PC-3 (cell line): ENCODE data around the gene TOB2. TPM values are rescaled to one million over a fixed set of nuclear protein-coding genes. Genes with fewer than 3 reads are reported as not detected.

ENCODE experiments used
- ATAC-seq: fragments of 200-7000 bp; cut with Tn5 transposase; 2 replicates; pipeline ENCODE4 v1.9.1; 2020; ENCODE audit warnings: mild to moderate bottlenecking, moderate library complexity
- BruUV-seq: library from RNA; stranded (reverse); fragments of 400-500 nt; replicated peaks from 2 replicates; lab custom pipeline; 2021; lab: Mats Ljungman, UMichigan
- CTCF ChIA-PET: fragments of 300-600 bp; sonication (Branson Sonifier 250); formaldehyde crosslinking; loops from one replicate; lab custom pipeline; 2022; ENCODE audit warnings: antibody characterized with exemption; lab: Charles Lee
- POLR2A ChIA-PET: fragments of 300-600 bp; sonication (Branson Sonifier 250); formaldehyde crosslinking; loops from one replicate; lab custom pipeline; 2022; ENCODE audit warnings: antibody characterized with exemption; ENCODE audit not compliant: unreplicated experiment; lab: Charles Lee
- DNase-seq: peaks from one replicate; pipeline ENCODE4 v3.0.0-alpha.2; 2015
- H2AFZ ChIP-seq: fragments of 300-600 bp; sonication (generic); 2 replicates; pipeline ENCODE4 v1.6.0; 2016; ENCODE audit warnings: antibody characterized with exemption, low read length
- H3F3A ChIP-seq: fragments of 300-600 bp; sonication (generic); one replicate; pipeline ENCODE4 v1.6.0; 2017; ENCODE audit warnings: antibody characterized with exemption, low read length, control low read depth, mild to moderate bottlenecking; ENCODE audit not compliant: unreplicated experiment
- H3K27ac ChIP-seq: fragments of 300-600 bp; sonication (generic); 2 replicates; pipeline ENCODE4 v1.5.1; 2016; ENCODE audit warnings: mild to moderate bottlenecking, low read length
- H3K27me3 ChIP-seq: fragments of 300-600 bp; sonication (generic); 2 replicates; pipeline ENCODE4 v1.6.1; 2016; ENCODE audit warnings: low read length, mixed read lengths
- H3K36me3 ChIP-seq: fragments of 300-600 bp; sonication (generic); 2 replicates; pipeline ENCODE4 v1.6.1; 2016; ENCODE audit warnings: low read depth, mixed run types, low read length, mixed read lengths
- H3K4me1 ChIP-seq: fragments of 300-600 bp; sonication (generic); 2 replicates; pipeline ENCODE4 v1.5.1; 2016; ENCODE audit warnings: low read length; ENCODE audit not compliant: insufficient read depth
- H3K4me2 ChIP-seq: fragments of 300-600 bp; sonication (generic); 2 replicates; pipeline ENCODE4 v1.6.0; 2016; ENCODE audit warnings: low read length
- H3K4me3 ChIP-seq: fragments of 300-600 bp; sonication (generic); 2 replicates; pipeline ENCODE4 v1.5.1; 2016; ENCODE audit warnings: mild to moderate bottlenecking, low read length, mixed read lengths
- H3K79me2 ChIP-seq: fragments of 300-600 bp; sonication (generic); 2 replicates; pipeline ENCODE4 v1.6.1; 2017; ENCODE audit warnings: low read length, mixed read lengths
- H3K9ac ChIP-seq: fragments of 300-600 bp; sonication (generic); 2 replicates; pipeline ENCODE4 v1.6.0; 2016; ENCODE audit warnings: mild to moderate bottlenecking, low read length
- H3K9me2 ChIP-seq: fragments of 300-600 bp; sonication (generic); replicated peaks from 2 replicates; pipeline ENCODE4 v1.6.1; 2016; ENCODE audit warnings: mixed run types, low read length, mixed read lengths
- H3K9me3 ChIP-seq: fragments of 300-600 bp; sonication (generic); 2 replicates; pipeline ENCODE4 v1.6.1; 2016; ENCODE audit warnings: low read length, mixed read lengths
- H4K20me1 ChIP-seq: fragments of 300-600 bp; sonication (generic); 2 replicates; pipeline ENCODE4 v1.6.1; 2016; ENCODE audit warnings: low read length, mixed read lengths
- CTCF ChIP-seq: fragments of 300-600 bp; sonication (generic); conservative IDR thresholded peaks from 2 replicates; pipeline ENCODE4 v1.5.1; 2017; ENCODE audit warnings: antibody characterized with exemption, low read depth, mild to moderate bottlenecking, low read length
- EZH2 ChIP-seq: fragments of 300-600 bp; sonication (generic); IDR thresholded peaks from one replicate; pipeline ENCODE4 v1.6.1; 2017; ENCODE audit warnings: antibody characterized with exemption, mild to moderate bottlenecking, low read length; ENCODE audit not compliant: unreplicated experiment
- EZH2phosphoT487 ChIP-seq: fragments of 300-600 bp; sonication (generic); IDR thresholded peaks from 2 replicates; pipeline ENCODE4 v1.6.1; 2018; ENCODE audit warnings: mild to moderate bottlenecking, antibody characterized with exemption, low read length, borderline replicate concordance
- intact Hi-C: fragments of 100-400 bp; cut with micrococcal nuclease; formaldehyde crosslinking; loops from 2 replicates; pipeline ENCODE4 v1.9.0; 2023
- total RNA-seq: library from RNA; depleted of rRNA; stranded (reverse); fragments of >200 nt; gene quantifications from 2 replicates; pipeline ENCODE4 v1.2.3, GENCODE V29; 2014; rRNA removed

The TOB2 gene
- total RNA-seq, 1 experiment from 2014 or later: 12.8 TPM

- ChIA-PET CTCF (no interaction called here), POLR2A (no interaction called here)
- no peaks in the 10 kb centered on the region for H3K27me3 ChIP-seq
- no peak overlapping the region for H3K9ac ChIP-seq
- BruUV-seq: no TSS peak
- DNase-seq: no peak
- no peak overlapping the region for H3K4me2 ChIP-seq
- ATAC-seq: no peak
- H3F3A ChIP-seq: no peaks in the 10 kb centered on the region
- no peaks in the 10 kb centered on the region for H3K36me3 ChIP-seq
- no peaks in the 10 kb centered on the region for H3K79me2 ChIP-seq
- H3K9me2 ChIP-seq: no peaks in the 10 kb centered on the region
- H3K4me1 ChIP-seq: no peaks in the 10 kb centered on the region
- no peak overlapping the region for H3K27ac ChIP-seq
- no peaks in the 10 kb centered on the region for H3K9me3 ChIP-seq
- H4K20me1 ChIP-seq: no peaks in the 10 kb centered on the region
- TF ChIP-seq CTCF (no peak), EZH2 (no peak), EZH2phosphoT487 (no peak)
- intact Hi-C loops: no loop called here
- no peak overlapping the region for H2AFZ ChIP-seq
- no peak overlapping the region for H3K4me3 ChIP-seq
Measured at GRCh38 chr22:41394012-41394356, 52.6 kb downstream of the TOB2 start.

- no peak overlapping the region for H3K4me3 ChIP-seq
- no peaks in the 10 kb centered on the region for H4K20me1 ChIP-seq
- no peaks in the 10 kb centered on the region for H3K27me3 ChIP-seq
- no peak overlapping the region for H3K27ac ChIP-seq
- no peaks in the 10 kb centered on the region for H3K9me3 ChIP-seq
- DNase-seq (no peak), ATAC-seq (no peak)
- no TSS peak for BruUV-seq
- CTCF ChIA-PET: no interaction called here
- no peak overlapping the region for H3K4me2 ChIP-seq
- TF ChIP-seq EZH2 (no peak), CTCF (no peak), EZH2phosphoT487 (no peak)
- H3K9me2 ChIP-seq: no peaks in the 10 kb centered on the region
- no peaks in the 10 kb centered on the region for H3F3A ChIP-seq
- H3K4me1 ChIP-seq: no peaks in the 10 kb centered on the region; the same call in 1 of the 2 replicates
- no peak overlapping the region for H3K9ac ChIP-seq
- H3K79me2 ChIP-seq: no peaks in the 10 kb centered on the region
- POLR2A ChIA-PET: no interaction called here
- no peak overlapping the region for H2AFZ ChIP-seq
- intact Hi-C loops: no loop called here
- H3K36me3 ChIP-seq: no peaks in the 10 kb centered on the region
Measured at GRCh38 chr22:41387341-41387740, 59.3 kb downstream of the TOB2 start.

DNA sequence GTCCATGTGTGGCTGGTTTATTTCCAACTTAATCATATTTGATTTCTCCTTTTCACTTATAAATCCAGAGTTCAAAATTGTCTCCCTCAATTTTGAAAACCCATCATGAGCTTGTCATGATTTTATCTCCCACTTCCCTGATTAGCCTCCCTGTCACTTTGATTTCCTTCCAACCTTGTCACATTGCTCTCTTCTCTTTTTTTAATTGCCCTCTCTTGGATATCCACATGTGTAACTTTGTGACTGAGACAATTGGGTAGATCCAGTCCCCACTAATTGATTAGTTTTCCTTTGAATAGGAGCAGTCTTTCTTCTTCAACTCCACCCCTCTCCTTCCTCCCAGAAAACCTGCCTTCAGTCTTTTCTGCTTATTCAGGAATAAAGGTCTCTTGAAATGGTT is 62.5 kb downstream of the TOB2 start:
- H3K4me2 ChIP-seq: no peak overlapping the region
- H3K9ac ChIP-seq: no peak overlapping the region
- no peak for DNase-seq
- H3K9me2 ChIP-seq: no peaks in the 10 kb centered on the region
- no peak for TF ChIP-seq EZH2
- no peak for TF ChIP-seq EZH2phosphoT487
- no peak for TF ChIP-seq CTCF
- H3K9me3 ChIP-seq: no peaks in the 10 kb centered on the region
- H3K4me1 ChIP-seq: peaks cover 8% of the 10 kb centered on the region; the same call in 1 of the 2 replicates
- H3K27ac ChIP-seq: no peak overlapping the region
- H4K20me1 ChIP-seq: no peaks in the 10 kb centered on the region
- H3K36me3 ChIP-seq: no peaks in the 10 kb centered on the region
- H3K79me2 ChIP-seq: no peaks in the 10 kb centered on the region
- no peaks in the 10 kb centered on the region for H3K27me3 ChIP-seq
- H3F3A ChIP-seq: no peaks in the 10 kb centered on the region
- no peak overlapping the region for H3K4me3 ChIP-seq
- intact Hi-C loops: loop anchor here (5.0 kb wide), 1 partner anchor 97 kb away; the partner anchor contains the start of gene RANGAP1
- POLR2A ChIA-PET: no interaction called here
- ATAC-seq: no peak
- H2AFZ ChIP-seq: no peak overlapping the region
- no TSS peak for BruUV-seq
- CTCF ChIA-PET: no interaction called here

Other genes starting within 250 kb of the TOB2 start
- 22.7 and 33.8 TPM in 2 replicates for gene L3MBTL2, start 241.5 kb downstream of the TOB2 start, total RNA-seq
- gene CHADL, start 205.9 kb downstream of the TOB2 start, total RNA-seq: 0.63 and 1.2 TPM in 2 replicates
- 99.0 and 128 TPM in 2 replicates for gene RANGAP1, start 160.6 kb downstream of the TOB2 start, total RNA-seq
- 34.8 and 40.5 TPM in 2 replicates for gene ZC3H7B, start 145.3 kb downstream of the TOB2 start, total RNA-seq
- 4.0 TPM in 2 replicates for gene TEF, start 64.9 kb downstream of the TOB2 start, total RNA-seq
- 76.5 and 80.4 TPM in 2 replicates for gene PHF5A, start 21.9 kb upstream of the TOB2 start, total RNA-seq
- gene ACO2, start 22.3 kb upstream of the TOB2 start, total RNA-seq: 118 and 130 TPM in 2 replicates
- 21.2 and 30.4 TPM in 2 replicates for gene POLR3H, start 97.7 kb upstream of the TOB2 start, total RNA-seq
- gene CSDC2, start 114.2 kb upstream of the TOB2 start, total RNA-seq: not detected in 2 replicates
- gene PMM1, start 143.0 kb upstream of the TOB2 start, total RNA-seq: 18.0 and 18.6 TPM in 2 replicates
- 20.9 and 21.9 TPM in 2 replicates for gene DESI1, start 174.2 kb upstream of the TOB2 start, total RNA-seq
- gene XRCC6, start 174.5 kb upstream of the TOB2 start, total RNA-seq: 404 and 432 TPM in 2 replicates
- 159 and 173 TPM in 2 replicates for gene SNU13, start 242.1 kb upstream of the TOB2 start, total RNA-seq